HepG2 (cell line): Measurements from ENCODE around the gene NFKBIA. TPM values are rescaled to one million over a fixed set of nuclear protein-coding genes. Genes with fewer than 3 reads are reported as not detected.

ENCODE experiments used
- ARHGAP35 ChIP-seq: sonication (generic); formaldehyde crosslinking; IDR thresholded peaks from 2 replicates; pipeline ENCODE4 v1.9.0; 2022; ENCODE audit warnings: mild to moderate bottlenecking, inconsistent platforms, moderate library complexity, missing genetic modification reagents, borderline replicate concordance
- ATF2 ChIP-seq: sonication (generic); formaldehyde crosslinking; IDR thresholded peaks from 2 replicates; pipeline ENCODE4 v1.4.0; 2020; ENCODE audit warnings: missing genetic modification reagents
- HMGXB4 ChIP-seq, 2 experiments: sonication (generic) in 1 of 2; formaldehyde crosslinking in 1 of 2; IDR thresholded peaks; 2 replicates each; pipeline versions ENCODE4 v1.4.0 to v1.6.1; 2018 to 2020; ENCODE audit warnings: missing genetic modification reagents in 2 of 2, borderline replicate concordance in 1 of 2, low read depth in 1 of 2, mild to moderate bottlenecking in 1 of 2, missing biosample characterization in 1 of 2
- RBM39 ChIP-seq: fragments of 200-400 bp; formaldehyde crosslinking; IDR thresholded peaks from one replicate; pipeline ENCODE4 v1.6.1; 2018; ENCODE audit warnings: antibody characterized with exemption, mild to moderate bottlenecking, low read depth, low read length; ENCODE audit not compliant: poor library complexity, severe bottlenecking
- SUZ12 ChIP-seq: fragments of 150-350 bp; IDR thresholded peaks from 2 replicates; pipeline ENCODE4 v1.6.1; 2014; ENCODE audit warnings: low read depth, low read length
- TP53 ChIP-seq: sonication (generic); formaldehyde crosslinking; conservative IDR thresholded peaks from 2 replicates; pipeline ENCODE4 v1.4.0; 2020; ENCODE audit warnings: missing genetic modification reagents
- ZBED4 ChIP-seq: sonication (generic); formaldehyde crosslinking; IDR thresholded peaks from 2 replicates; pipeline ENCODE4 v1.4.0; 2020; ENCODE audit warnings: missing genetic modification reagents, borderline replicate concordance
- ZBTB38 ChIP-seq: sonication (generic); formaldehyde crosslinking; IDR thresholded peaks from 2 replicates; pipeline ENCODE4 v1.5.1; 2020; ENCODE audit warnings: mild to moderate bottlenecking, missing genetic modification reagents
- ZEB1 ChIP-seq: IDR thresholded peaks from 2 replicates; pipeline ENCODE4 v1.6.1; 2012; ENCODE audit warnings: mild to moderate bottlenecking, low read depth, inconsistent platforms; ENCODE audit not compliant: insufficient replicate concordance
- ZNF362 ChIP-seq: sonication (generic); formaldehyde crosslinking; IDR thresholded peaks from 2 replicates; pipeline ENCODE4 v1.4.0; 2020; ENCODE audit warnings: missing genetic modification reagents, mild to moderate bottlenecking, borderline replicate concordance
- polyA plus RNA-seq, 8 experiments: library from polyadenylated mRNA; depleted of rRNA in 3 of 8; stranded (reverse) in 7 of 8; unstranded in 1 of 8; fragments of >200 nt; fragmentation: Illumina TruSeq in 4 of 8; extraction: Trizol in 4 of 8; gene quantifications; 2 replicates each; pipeline versions ENCODE4 v1.2.1 to v1.2.3, GENCODE V29; 2011 to 2016; ENCODE audit warnings: low read depth in 4 of 8, missing spikeins in 1 of 8, mixed read lengths in 1 of 8; ENCODE audit not compliant: insufficient read depth in 1 of 8
- total RNA-seq, 5 experiments: library from RNA; depleted of rRNA; stranded (reverse); fragments of >200 nt; fragmentation: Illumina TruSeq; extraction: Trizol; gene quantifications; 2 replicates each; pipeline ENCODE4 v1.2.3, GENCODE V29; 2016; ENCODE audit warnings: low read depth in 1 of 5

Gene NFKBIA
- total and polyA plus RNA-seq, 2 of the 13 experiments (the other 11 are each of a cell fraction or from before 2014, with no cell fraction given): 197 to 319 TPM

- peak; percentile 75; the same call in 1 of the 2 replicates for TF ChIP-seq ZBED4 (CRISPR knock-in tag)
- TF ChIP-seq ATF2 (CRISPR knock-in tag): no peak
- TF ChIP-seq TP53: no peak
- peak; percentile 65; the same call in 1 of the 2 replicates for TF ChIP-seq ARHGAP35 (CRISPR knock-in tag)
- peak in 1 of 2 experiments; percentile 32; a peak in 1 of 4 replicates for TF ChIP-seq HMGXB4 (CRISPR knock-in tag; IDR thresholded peaks at IDR 0.05; ENCODE audit: borderline replicate concordance in 1 of 2, low read depth in 1 of 2)
- TF ChIP-seq ZEB1: no peak
- no peak for TF ChIP-seq SUZ12
- no peak for TF ChIP-seq RBM39
- peak; percentile 89 for TF ChIP-seq ZBTB38 (CRISPR knock-in tag)
- TF ChIP-seq ZNF362: peak; percentile 34; the same call in 1 of the 2 replicates
Observed at GRCh38 chr14:35400648-35401421, 3.7 kb downstream of the NFKBIA start (continued).
